K562 (cell line): ENCODE results near the gene DLGAP1. TPM values are rescaled to one million over a fixed set of nuclear protein-coding genes. Genes with fewer than 3 reads are reported as not detected.

Source experiments
- ATAC-seq: fragments of 200-7000 bp; cut with Tn5 transposase; 3 replicates; pipeline ENCODE4 v1.9.1; 2020; ENCODE audit warnings: moderate library complexity
- BruUV-seq: library from RNA; stranded (reverse); fragments of 400-500 nt; replicated peaks from 2 replicates; lab custom pipeline; 2021; lab: Mats Ljungman, UMichigan
- CTCF ChIA-PET: fragments of 300-600 bp; formaldehyde crosslinking; extraction: SDS; loops from one replicate; lab custom pipeline; 2021; ENCODE audit warnings: low intra/inter-chr PET ratio; lab: Yijun Ruan, JAX
- POLR2A ChIA-PET: fragments of 300-600, 350-650 bp; sonication (Branson Sonifier 250); formaldehyde crosslinking; extraction: SDS; loops from one replicate; lab custom pipeline; 2021; ENCODE audit warnings: antibody characterized with exemption, inconsistent platforms; lab: Yijun Ruan, JAX
- DNase-seq, 4 experiments: peaks; one replicate each; pipeline versions ENCODE4 v3.0.0 to v3.0.0-alpha.2; 2011 to 2018; ENCODE audit warnings: low spot score in 3 of 4, mixed read lengths in 3 of 4; ENCODE audit errors: extremely low read depth in 1 of 4
- FAIRE-seq: peaks from 2 replicates; lab custom pipeline; 2011; peaks lifted over from hg19 to GRCh38; lab: Jason Lieb, UNC
- H2AFZ ChIP-seq: 2 replicates; pipeline ENCODE4 v1.6.0; 2011; ENCODE audit warnings: low read depth, low read length, control low read depth, inconsistent platforms
- H3K27ac ChIP-seq: fragments of 200-600 bp; 3 replicates; pipeline ENCODE4 v1.8.0; 2011; ENCODE audit warnings: low read depth, mild to moderate bottlenecking, control low read depth, inconsistent platforms, low read length, moderate library complexity, mixed read lengths; ENCODE audit errors: extremely low read depth
- H3K27me3 ChIP-seq, 2 experiments: fragments of 300-600 bp in 1 of 2; 2 replicates in 1 of 2; 3 replicates in 1 of 2; pipeline versions ENCODE4 v1.6.0 to v1.8.0; 2011; ENCODE audit warnings: inconsistent platforms in 2 of 2, low read length in 2 of 2, mild to moderate bottlenecking in 1 of 2, mixed read lengths in 1 of 2, moderate library complexity in 1 of 2; ENCODE audit not compliant: control insufficient read depth in 2 of 2, insufficient read depth in 2 of 2
- H3K36me3 ChIP-seq: fragments of 300-600 bp; 3 replicates; pipeline ENCODE4 v1.8.0; 2011; ENCODE audit warnings: mild to moderate bottlenecking, low read length, inconsistent platforms; ENCODE audit not compliant: control insufficient read depth, insufficient read depth
- H3K4me1 ChIP-seq, 2 experiments: fragments of 200-600 bp in 1 of 2; replicated peaks in 1 of 2; 2 replicates in 1 of 2; 3 replicates in 1 of 2; pipeline versions ENCODE4 v1.5.1 to v1.8.0; 2011; ENCODE audit warnings: inconsistent platforms in 2 of 2, low read length in 2 of 2, mild to moderate bottlenecking in 1 of 2, mixed read lengths in 1 of 2, moderate library complexity in 1 of 2; ENCODE audit not compliant: control insufficient read depth in 2 of 2, insufficient read depth in 2 of 2
- H3K4me2 ChIP-seq: 2 replicates; pipeline ENCODE4 v1.6.1; 2011; ENCODE audit warnings: low read length, control low read depth, inconsistent platforms, mixed read lengths; ENCODE audit not compliant: insufficient read depth
- H3K4me3 ChIP-seq: fragments of 200-600 bp; sonication (generic), shearing (Covaris generic); 2 replicates; pipeline ENCODE4 v1.5.1; 2016; ENCODE audit warnings: control low read depth, inconsistent platforms
- H3K79me2 ChIP-seq: fragments of 200-600 bp; 3 replicates; pipeline ENCODE4 v1.8.0; 2011; ENCODE audit warnings: low read length, inconsistent platforms; ENCODE audit not compliant: control insufficient read depth, insufficient read depth
- H3K9ac ChIP-seq, 2 experiments: 2 replicates each; pipeline versions ENCODE4 v1.6.0 to v1.6.1; 2011; ENCODE audit warnings: low read depth in 2 of 2, low read length in 2 of 2, control low read depth in 1 of 2, inconsistent platforms in 1 of 2, mild to moderate bottlenecking in 1 of 2, mixed read lengths in 1 of 2; ENCODE audit not compliant: insufficient read depth in 1 of 2
- H3K9me1 ChIP-seq: one replicate; pipeline ENCODE4 v1.6.0; 2011; ENCODE audit warnings: inconsistent platforms, mild to moderate bottlenecking, low read length, moderate library complexity; ENCODE audit not compliant: control insufficient read depth, insufficient read depth
- H3K9me3 ChIP-seq: replicated peaks from 2 replicates; pipeline ENCODE4 v1.5.1; 2011; ENCODE audit warnings: low read depth, low read length, inconsistent platforms; ENCODE audit not compliant: control insufficient read depth, insufficient read depth
- H4K20me1 ChIP-seq: replicated peaks from 2 replicates; pipeline ENCODE4 v1.6.1; 2011; ENCODE audit warnings: low read length, inconsistent platforms, mixed read lengths; ENCODE audit not compliant: control insufficient read depth, insufficient read depth
- ADNP ChIP-seq: fragments of 200-800 bp; sonication (Bioruptor generic); IDR thresholded peaks from 2 replicates; pipeline ENCODE4 v1.6.1; 2016; ENCODE audit warnings: missing genetic modification characterization, missing compliant biosample characterization
- ARNT ChIP-seq, 2 experiments: fragments of 450-650 bp; IDR thresholded peaks; 2 replicates each; pipeline ENCODE4 v1.6.1; 2016; ENCODE audit warnings: mild to moderate bottlenecking in 1 of 2
- CBFB ChIP-seq: sonication (generic); formaldehyde crosslinking; IDR thresholded peaks from 2 replicates; pipeline ENCODE4 v1.4.0; 2020; ENCODE audit warnings: mild to moderate bottlenecking, missing genetic modification reagents
- CHD2 ChIP-seq: IDR thresholded peaks from 2 replicates; pipeline ENCODE4 v1.6.1; 2011; ENCODE audit warnings: low read depth, low read length
- DMBX1 ChIP-seq: fragments of 250-450 bp; sonication (Bioruptor Pico); IDR thresholded peaks from 2 replicates; pipeline ENCODE4 v1.8.0; 2022; ENCODE audit warnings: inconsistent platforms, mild to moderate bottlenecking, moderate library complexity, borderline replicate concordance
- GATA2 ChIP-seq: sonication (generic); formaldehyde crosslinking; IDR thresholded peaks from 2 replicates; pipeline ENCODE4 v1.4.0; 2020; ENCODE audit warnings: mild to moderate bottlenecking, missing genetic modification reagents
- HMG20B ChIP-seq: fragments of 250-450 bp; sonication (Bioruptor Pico); IDR thresholded peaks from 2 replicates; pipeline ENCODE4 v1.5.0; 2021; ENCODE audit warnings: mild to moderate bottlenecking
- MAFK ChIP-seq: IDR thresholded peaks from 2 replicates; pipeline ENCODE4 v1.6.1; 2011; ENCODE audit warnings: low read length, improper control_type of control experiment
- MCM7 ChIP-seq, 2 experiments: fragments of 450-650 bp; IDR thresholded peaks; 2 replicates each; pipeline ENCODE4 v1.6.1; 2016 to 2018
- MEIS2 ChIP-seq: fragments of 450-650 bp; IDR thresholded peaks from 2 replicates; pipeline ENCODE4 v1.6.1; 2014; ENCODE audit warnings: mild to moderate bottlenecking; ENCODE audit not compliant: partially characterized antibody
- POLR2AphosphoS2 ChIP-seq: IDR thresholded peaks from 2 replicates; pipeline ENCODE4 v1.6.1; 2012; ENCODE audit warnings: low read length, improper control_type of control experiment
- PTTG1 ChIP-seq: fragments of 450-650 bp; IDR thresholded peaks from 2 replicates; pipeline ENCODE4 v1.6.1; 2016; ENCODE audit warnings: low read depth, mild to moderate bottlenecking, missing genetic modification characterization, missing compliant biosample characterization
- TOE1 ChIP-seq, 2 experiments: fragments of 450-650 bp in 1 of 2; sonication (generic) in 1 of 2; formaldehyde crosslinking in 1 of 2; IDR thresholded peaks; 2 replicates each; pipeline versions ENCODE4 v1.7.1 to v1.8.0; 2016 to 2022; ENCODE audit warnings: borderline replicate concordance in 2 of 2, mild to moderate bottlenecking in 2 of 2, antibody characterized with exemption in 1 of 2, inconsistent platforms in 1 of 2, low read depth in 1 of 2, missing genetic modification reagents in 1 of 2, moderate library complexity in 1 of 2
- ZKSCAN3 ChIP-seq: fragments of 250-450 bp; sonication (Bioruptor Pico); IDR thresholded peaks from 2 replicates; pipeline ENCODE4 v1.4.0; 2020
- WGBS: fragments of 100-300 bp; shearing (Covaris generic); methylation state at CpG from one replicate; pipeline ENCODE4 v1.1.6; 2016; ENCODE audit warnings: low coverage, mixed read lengths; ENCODE audit not compliant: insufficient coverage; ENCODE audit errors: missing lambda C conversion rate; 5-methylcytosine and 5-hydroxymethylcytosine counted together
- in situ Hi-C: fragments of 300-500 bp; cut with MboI; formaldehyde crosslinking; loops from 4 replicates; pipeline ENCODE4 v1.15.0; 2018; ENCODE audit warnings: inconsistent platforms, mixed read lengths
- intact Hi-C: fragments of 100-400 bp; cut with micrococcal nuclease; formaldehyde crosslinking; loops from 2 replicates; pipeline ENCODE4 v1.14.2; 2022
- polyA plus RNA-seq, 8 experiments: library from polyadenylated mRNA; depleted of rRNA in 4 of 8; stranded (reverse) in 5 of 8; unstranded in 3 of 8; fragments of >200 nt; fragmentation: Nextera tagmentation in 2 of 8; fragmentation: Illumina TruSeq in 1 of 8; extraction: Ambion mirVana in 2 of 8; extraction: Trizol in 1 of 8; gene quantifications; 2 replicates each; pipeline versions ENCODE4 v1.2.1 to v1.2.3, GENCODE V29; 2011 to 2014; ENCODE audit warnings: inconsistent platforms in 1 of 8, missing spikeins in 1 of 8
- total RNA-seq, 7 experiments: library from RNA; depleted of rRNA in 6 of 7; stranded (reverse); fragments of >200 nt in 6 of 7; fragmentation: Illumina TruSeq in 2 of 7; extraction: Trizol in 2 of 7; gene quantifications; 2 replicates each; pipeline versions ENCODE4 v1.2.1 to v1.2.3, GENCODE V29; 2011 to 2021; ENCODE audit warnings: low replicate concordance in 1 of 7
- TF ChIP-seq, protein P1 (sequence below): fragments of 450-650 bp; formaldehyde crosslinking; IDR thresholded peaks from 2 replicates; pipeline ENCODE4 v1.4.0; 2020; ENCODE audit warnings: mild to moderate bottlenecking, moderate library complexity
- TF ChIP-seq, protein P2 (sequence below), 2 experiments: IDR thresholded peaks; 2 replicates each; pipeline ENCODE4 v1.6.1; 2012; ENCODE audit warnings: improper control_type of control experiment in 2 of 2, low read depth in 2 of 2, low read length in 2 of 2, borderline replicate concordance in 1 of 2
- TF ChIP-seq, protein P3 (sequence below): fragments of 250-450 bp; sonication (Bioruptor Pico); IDR thresholded peaks from 2 replicates; pipeline ENCODE4 v1.6.1; 2021; ENCODE audit warnings: mild to moderate bottlenecking

The DLGAP1 gene
- total and polyA plus RNA-seq, 9 of the 15 experiments (the other 6 are each of a cell fraction or from before 2014, with no cell fraction given): 0.04 to 0.22 (median 0.08) TPM

DNA sequence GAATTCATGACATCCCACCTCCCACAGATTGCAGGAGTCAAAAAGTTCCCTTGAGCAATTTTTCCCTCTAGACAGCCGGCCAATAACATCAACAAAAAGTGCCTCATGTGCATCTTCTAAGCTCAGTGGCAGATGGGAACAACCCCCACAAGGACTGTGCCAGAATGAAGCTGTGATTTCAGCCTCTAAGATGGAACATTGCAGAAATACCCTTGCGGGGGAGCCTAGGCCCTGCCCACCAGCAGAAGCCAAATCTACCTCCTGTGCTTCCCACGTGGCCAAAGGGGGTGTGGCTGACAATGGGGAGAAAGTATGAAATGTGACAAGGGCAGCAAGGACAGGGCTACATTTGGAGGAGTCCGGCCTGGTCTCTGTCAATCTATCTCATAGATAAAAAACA is 522.8 kb downstream of the DLGAP1 start:
- Histone ChIP-seq H3K79me2 (no peaks in the 10 kb centered on the region), H3K4me2 (no peak overlapping the region), H3K36me3 (no peaks in the 10 kb centered on the region), H3K9me1 (no peaks in the 10 kb centered on the region), H3K27me3 (0 out of 5 replicates have a peak, but pooled peaks cover 0 to 5% of the 10 kb centered on the region in 2 experiments), H3K9me3 (no peaks in the 10 kb centered on the region), H4K20me1 (no peaks in the 10 kb centered on the region), H3K9ac (no peak overlapping the region), H3K27ac (no peak overlapping the region), H3K4me3 (no peak overlapping the region), H2AFZ (no peak overlapping the region), H3K4me1 (no peaks in the 10 kb centered on the region)
- ChIA-PET POLR2A (interaction anchor here (0.6 to 1.1 kb wide), 3 partner anchors 11 to 479 kb away, joined by 3 to 5 read pairs (median 3); no protein-coding TSS in a partner anchor), CTCF (no interaction called here)
- in situ Hi-C loops (no loop called here), intact Hi-C loops (no loop called here)
- BruUV-seq: no TSS peak
- DNase-seq: no peak
- no peak for ATAC-seq
- 0% methylated on average over 4 of the region's 4 CpGs for WGBS
- no peak for FAIRE-seq
- no peak for TF ChIP-seq MCM7 (IDR thresholded peaks at IDR 0.05)
- no peak for TF ChIP-seq POLR2AphosphoS2
- TF ChIP-seq GATA2 (CRISPR knock-in tag): no peak
- TF ChIP-seq DMBX1 (CRISPR knock-in tag): no peak
- TF ChIP-seq MAFK: no peak
- TF ChIP-seq CBFB (CRISPR knock-in tag): no peak
- TF ChIP-seq, protein P1, sequence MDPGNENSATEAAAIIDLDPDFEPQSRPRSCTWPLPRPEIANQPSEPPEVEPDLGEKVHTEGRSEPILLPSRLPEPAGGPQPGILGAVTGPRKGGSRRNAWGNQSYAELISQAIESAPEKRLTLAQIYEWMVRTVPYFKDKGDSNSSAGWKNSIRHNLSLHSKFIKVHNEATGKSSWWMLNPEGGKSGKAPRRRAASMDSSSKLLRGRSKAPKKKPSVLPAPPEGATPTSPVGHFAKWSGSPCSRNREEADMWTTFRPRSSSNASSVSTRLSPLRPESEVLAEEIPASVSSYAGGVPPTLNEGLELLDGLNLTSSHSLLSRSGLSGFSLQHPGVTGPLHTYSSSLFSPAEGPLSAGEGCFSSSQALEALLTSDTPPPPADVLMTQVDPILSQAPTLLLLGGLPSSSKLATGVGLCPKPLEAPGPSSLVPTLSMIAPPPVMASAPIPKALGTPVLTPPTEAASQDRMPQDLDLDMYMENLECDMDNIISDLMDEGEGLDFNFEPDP (CRISPR knock-in tag): no peak
- no peak for TF ChIP-seq CHD2
- no peak for TF ChIP-seq HMG20B (CRISPR knock-in tag)
- TF ChIP-seq ZKSCAN3 (CRISPR knock-in tag): no peak
- TF ChIP-seq, protein P2, sequence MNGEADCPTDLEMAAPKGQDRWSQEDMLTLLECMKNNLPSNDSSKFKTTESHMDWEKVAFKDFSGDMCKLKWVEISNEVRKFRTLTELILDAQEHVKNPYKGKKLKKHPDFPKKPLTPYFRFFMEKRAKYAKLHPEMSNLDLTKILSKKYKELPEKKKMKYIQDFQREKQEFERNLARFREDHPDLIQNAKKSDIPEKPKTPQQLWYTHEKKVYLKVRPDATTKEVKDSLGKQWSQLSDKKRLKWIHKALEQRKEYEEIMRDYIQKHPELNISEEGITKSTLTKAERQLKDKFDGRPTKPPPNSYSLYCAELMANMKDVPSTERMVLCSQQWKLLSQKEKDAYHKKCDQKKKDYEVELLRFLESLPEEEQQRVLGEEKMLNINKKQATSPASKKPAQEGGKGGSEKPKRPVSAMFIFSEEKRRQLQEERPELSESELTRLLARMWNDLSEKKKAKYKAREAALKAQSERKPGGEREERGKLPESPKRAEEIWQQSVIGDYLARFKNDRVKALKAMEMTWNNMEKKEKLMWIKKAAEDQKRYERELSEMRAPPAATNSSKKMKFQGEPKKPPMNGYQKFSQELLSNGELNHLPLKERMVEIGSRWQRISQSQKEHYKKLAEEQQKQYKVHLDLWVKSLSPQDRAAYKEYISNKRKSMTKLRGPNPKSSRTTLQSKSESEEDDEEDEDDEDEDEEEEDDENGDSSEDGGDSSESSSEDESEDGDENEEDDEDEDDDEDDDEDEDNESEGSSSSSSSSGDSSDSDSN (IDR thresholded peaks at IDR 0.05; ENCODE audit: borderline replicate concordance in 1 of 2, low read depth in 2 of 2, low read length in 2 of 2): no peak
- no peak for TF ChIP-seq ADNP (tag)
- TF ChIP-seq MEIS2: no peak
- TF ChIP-seq, protein P3, sequence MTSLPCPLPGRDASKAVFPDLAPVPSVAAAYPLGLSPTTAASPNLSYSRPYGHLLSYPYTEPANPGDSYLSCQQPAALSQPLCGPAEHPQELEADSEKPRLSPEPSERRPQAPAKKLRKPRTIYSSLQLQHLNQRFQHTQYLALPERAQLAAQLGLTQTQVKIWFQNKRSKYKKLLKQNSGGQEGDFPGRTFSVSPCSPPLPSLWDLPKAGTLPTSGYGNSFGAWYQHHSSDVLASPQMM (CRISPR knock-in tag): no peak
- no peak for TF ChIP-seq PTTG1
- TF ChIP-seq TOE1 (IDR thresholded peaks at IDR 0.05; ENCODE audit: borderline replicate concordance): no peak
- TF ChIP-seq TOE1 (CRISPR knock-in tag; IDR thresholded peaks at IDR 0.05; ENCODE audit: borderline replicate concordance, low read depth): no peak
- TF ChIP-seq ARNT (IDR thresholded peaks at IDR 0.05): no peak
